Measurements from ENCODE around the gene GAB2. TPM values are rescaled to one million over a fixed set of nuclear protein-coding genes. Genes with fewer than 3 reads are reported as not detected.

GAB2 gene
- total RNA-seq, 4 donors from 2014 or later = 13.4 to 28.4 (median 19.8) TPM

DNA sequence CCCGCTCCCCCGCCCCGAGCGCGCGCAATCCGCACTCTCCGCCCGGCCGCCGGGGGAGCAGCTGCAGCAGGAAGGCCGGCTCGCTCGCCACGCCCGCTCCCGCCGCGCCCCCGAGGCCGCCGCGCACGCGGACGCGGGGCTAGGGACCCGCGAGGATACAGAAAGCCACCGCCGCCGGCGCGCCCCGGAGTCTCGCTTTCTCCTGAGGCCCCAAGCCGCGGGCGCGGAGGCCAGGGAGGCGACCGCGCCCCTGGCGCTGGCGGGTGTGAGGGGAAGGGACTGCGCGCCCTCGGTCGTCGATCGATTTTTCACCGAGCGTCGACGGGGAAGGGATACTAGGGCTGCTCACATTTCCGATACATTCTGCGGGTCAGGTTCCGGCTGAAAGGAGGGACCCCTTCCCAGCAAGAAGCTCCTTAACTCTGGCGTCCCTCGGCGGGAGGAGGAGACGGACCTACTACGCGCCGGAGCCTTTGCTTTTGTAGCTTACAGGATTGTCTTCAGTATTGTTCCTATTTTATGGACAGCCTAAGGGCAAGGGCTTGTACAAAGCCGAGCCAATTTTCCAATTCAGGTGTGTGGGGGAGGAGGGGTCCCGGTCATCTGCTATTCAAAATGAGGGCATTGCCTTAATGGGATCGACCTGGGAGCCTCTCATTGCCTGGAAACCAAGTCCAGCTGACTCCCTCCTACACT, 416 bp upstream of the GAB2 start:
- no peaks in the 10 kb centered on the region for H3K9me3 ChIP-seq
- WGBS = 0% methylated on average over 19 of the region's 68 CpGs
- TF ChIP-seq, protein P1, sequence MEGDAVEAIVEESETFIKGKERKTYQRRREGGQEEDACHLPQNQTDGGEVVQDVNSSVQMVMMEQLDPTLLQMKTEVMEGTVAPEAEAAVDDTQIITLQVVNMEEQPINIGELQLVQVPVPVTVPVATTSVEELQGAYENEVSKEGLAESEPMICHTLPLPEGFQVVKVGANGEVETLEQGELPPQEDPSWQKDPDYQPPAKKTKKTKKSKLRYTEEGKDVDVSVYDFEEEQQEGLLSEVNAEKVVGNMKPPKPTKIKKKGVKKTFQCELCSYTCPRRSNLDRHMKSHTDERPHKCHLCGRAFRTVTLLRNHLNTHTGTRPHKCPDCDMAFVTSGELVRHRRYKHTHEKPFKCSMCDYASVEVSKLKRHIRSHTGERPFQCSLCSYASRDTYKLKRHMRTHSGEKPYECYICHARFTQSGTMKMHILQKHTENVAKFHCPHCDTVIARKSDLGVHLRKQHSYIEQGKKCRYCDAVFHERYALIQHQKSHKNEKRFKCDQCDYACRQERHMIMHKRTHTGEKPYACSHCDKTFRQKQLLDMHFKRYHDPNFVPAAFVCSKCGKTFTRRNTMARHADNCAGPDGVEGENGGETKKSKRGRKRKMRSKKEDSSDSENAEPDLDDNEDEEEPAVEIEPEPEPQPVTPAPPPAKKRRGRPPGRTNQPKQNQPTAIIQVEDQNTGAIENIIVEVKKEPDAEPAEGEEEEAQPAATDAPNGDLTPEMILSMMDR (IDR thresholded peaks at IDR 0.05) = no peak
- TF ChIP-seq POLR2AphosphoS5 (IDR thresholded peaks at IDR 0.05) = peak in 1 of 3 donors; percentile 33
- no peak for TF ChIP-seq EP300 (IDR thresholded peaks at IDR 0.05)
- TF ChIP-seq POLR2A (IDR thresholded peaks at IDR 0.05) = peak; percentile 33 to 87
- H3K4me3 ChIP-seq = peak overlapping the region; percentile 93
- H3K27ac ChIP-seq = peak overlapping the region; percentile 96
- DNase-seq (ENCODE audit: low spot score in 2 of 2) = peak; percentile 83 to 90
- no peaks in the 10 kb centered on the region for H3K36me3 ChIP-seq
- no peaks in the 10 kb centered on the region for H3K27me3 ChIP-seq
- peaks cover 48% of the 10 kb centered on the region for H3K4me1 ChIP-seq

DNA sequence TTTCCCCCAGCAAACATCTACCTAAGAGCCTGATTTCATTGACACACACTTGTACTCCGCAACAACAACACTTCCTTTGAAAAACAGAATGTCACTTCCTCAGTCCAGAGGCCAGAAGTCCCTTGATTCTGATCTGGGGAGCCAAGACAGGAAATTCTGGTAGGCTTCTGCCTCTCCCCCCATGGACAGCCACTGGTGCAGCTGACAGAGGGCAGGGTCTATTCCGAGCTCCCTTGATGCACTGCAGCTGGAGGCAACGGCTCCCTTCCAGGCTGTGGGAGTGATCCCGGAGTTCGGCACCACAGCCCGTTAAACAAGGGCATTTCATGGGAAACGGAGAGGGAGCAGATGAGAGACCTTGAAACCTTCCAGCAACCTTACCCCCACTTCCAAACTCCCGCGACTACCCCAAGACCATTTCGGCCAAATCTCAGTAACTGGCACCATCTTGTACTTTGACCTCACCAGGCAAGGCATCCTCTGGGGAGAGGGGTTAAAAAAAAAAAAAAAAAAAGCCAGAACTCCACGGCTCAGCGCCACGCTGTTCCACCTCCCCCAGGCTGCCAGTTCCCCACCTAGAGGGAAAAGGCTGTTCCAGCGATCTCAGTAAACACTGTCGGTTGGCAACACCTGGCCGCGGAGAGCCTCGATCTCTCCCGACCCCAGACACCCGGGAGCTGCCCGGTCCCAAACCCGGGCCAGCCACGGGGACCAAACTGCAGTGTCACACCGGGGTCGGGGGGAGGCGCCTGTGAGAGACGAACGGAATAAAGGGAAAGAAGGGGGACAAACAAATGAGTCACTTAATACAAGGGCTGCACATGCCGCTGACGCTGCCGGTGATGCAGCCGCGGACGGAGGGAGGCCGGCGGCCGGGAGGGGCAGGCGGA, 1.1 kb downstream of the GAB2 start:
- Histone ChIP-seq H3K4me3 (peak overlapping the region; percentile 93), H3K27me3 (no peaks in the 10 kb centered on the region), H3K9me3 (no peaks in the 10 kb centered on the region), H3K36me3 (no peaks in the 10 kb centered on the region), H3K4me1 (peaks cover 48% of the 10 kb centered on the region), H3K27ac (peak overlapping the region; percentile 96)
- 3% methylated on average over 30 of the region's 38 CpGs for WGBS
- peak; percentile 93 to 95 for DNase-seq (ENCODE audit: low spot score in 2 of 2)
- TF ChIP-seq, protein P1 (IDR thresholded peaks at IDR 0.05) = peak; percentile 33 to 43
- TF ChIP-seq POLR2AphosphoS5 (IDR thresholded peaks at IDR 0.05) (peak; percentile 21 to 82 (median 30)), POLR2A (IDR thresholded peaks at IDR 0.05) (peak; percentile 31 to 90), EP300 (IDR thresholded peaks at IDR 0.05) (no peak)

DNA sequence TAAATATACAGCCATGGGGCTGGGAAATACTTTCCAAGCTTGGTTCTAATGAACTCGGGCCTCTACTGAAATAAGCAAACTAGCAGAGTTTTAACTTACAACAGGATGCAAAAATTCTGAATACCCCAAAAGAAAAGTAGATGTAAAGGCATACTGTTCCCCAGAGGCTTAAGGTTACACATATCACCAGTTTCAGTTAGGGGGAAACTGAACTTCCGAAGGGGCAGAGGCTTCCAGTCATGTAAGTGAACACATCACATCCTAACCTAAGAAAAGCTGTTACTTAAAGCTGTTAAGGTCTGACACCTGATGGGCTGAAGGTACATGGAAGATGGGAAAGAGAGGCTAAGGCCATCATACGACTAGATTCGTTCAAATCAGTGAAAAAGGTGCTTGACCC, 2.3 kb downstream of the GAB2 start:
- TF ChIP-seq POLR2A (IDR thresholded peaks at IDR 0.05) = no peak
- TF ChIP-seq, protein P1 (IDR thresholded peaks at IDR 0.05) = no peak
- no peak for TF ChIP-seq POLR2AphosphoS5 (IDR thresholded peaks at IDR 0.05)
- TF ChIP-seq EP300 (IDR thresholded peaks at IDR 0.05) = no peak
- 55% methylated on average over 4 of the region's 4 CpGs for WGBS
- Histone ChIP-seq H3K36me3 (no peaks in the 10 kb centered on the region), H3K27ac (no peak overlapping the region), H3K9me3 (peaks cover under 1% of the 10 kb centered on the region), H3K4me3 (no peak overlapping the region), H3K27me3 (no peaks in the 10 kb centered on the region), H3K4me1 (peaks cover 42% of the 10 kb centered on the region)
- no peak for DNase-seq (ENCODE audit: low spot score in 2 of 2)

DNA sequence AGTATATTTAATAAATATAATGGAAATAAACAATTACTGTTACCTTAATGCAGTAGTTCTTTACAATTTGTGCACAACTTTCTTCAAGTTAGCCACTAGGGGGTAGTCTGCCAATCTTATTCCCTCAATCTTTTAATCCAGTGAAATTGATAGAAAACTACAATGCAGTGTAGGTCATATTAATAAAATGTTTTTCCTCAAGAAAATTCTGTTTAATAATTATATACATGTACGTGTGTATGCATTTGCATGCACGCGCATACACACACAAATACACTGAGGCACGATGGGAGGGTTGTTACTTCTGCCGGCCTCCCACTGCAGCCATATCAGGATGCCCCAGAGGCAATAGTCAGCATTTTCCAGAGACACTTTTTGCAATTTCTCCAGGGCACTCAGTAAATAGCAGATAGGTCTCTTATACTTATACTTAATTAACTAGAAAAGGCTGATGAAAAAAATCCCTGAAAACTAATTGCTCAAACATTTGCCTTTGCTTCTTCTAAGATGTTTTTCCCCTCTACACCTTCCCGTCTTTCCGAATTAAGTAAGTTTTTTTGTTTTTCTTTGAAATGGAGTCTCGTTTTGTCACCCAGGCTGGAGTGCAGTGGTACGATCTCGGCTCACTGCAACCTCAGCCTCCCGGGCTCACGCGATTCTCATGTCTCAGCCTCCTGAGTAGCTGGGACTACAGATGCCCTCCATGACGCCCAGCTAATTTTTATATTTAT, 3.1 kb downstream of the GAB2 start:
- DNase-seq (ENCODE audit: low spot score in 2 of 2) = no peak
- WGBS = 86% methylated on average over 14 of the region's 14 CpGs
- H3K36me3 ChIP-seq = peaks cover 3% of the 10 kb centered on the region
- H3K4me1 ChIP-seq = peaks cover 34% of the 10 kb centered on the region
- H3K27me3 ChIP-seq = no peaks in the 10 kb centered on the region
- no peak overlapping the region for H3K27ac ChIP-seq
- TF ChIP-seq POLR2AphosphoS5 (IDR thresholded peaks at IDR 0.05) = no peak
- no peak for TF ChIP-seq EP300 (IDR thresholded peaks at IDR 0.05)
- TF ChIP-seq, protein P1 (IDR thresholded peaks at IDR 0.05) = peak; percentile 19 to 28
- peaks cover 9% of the 10 kb centered on the region for H3K9me3 ChIP-seq
- H3K4me3 ChIP-seq = no peak overlapping the region

All from suprapubic skin (tissue), 4 donors.